SK-N-MC (cell line): ENCODE data around the gene LHX6.

Source experiments
- EZH2 ChIP-seq: fragments of 200-600 bp; sonication (generic); IDR thresholded peaks from one replicate; pipeline ENCODE4 v1.6.1; 2017; ENCODE audit warnings: antibody characterized with exemption
- POLR2AphosphoS5 ChIP-seq: IDR thresholded peaks from 2 replicates; pipeline ENCODE4 v1.6.1; 2012; ENCODE audit warnings: mild to moderate bottlenecking, low read depth, low read length, borderline replicate concordance

GRCh38 chr9:122179054-122179689 is 49.6 kb downstream of the LHX6 start:
- no peak for TF ChIP-seq EZH2
- TF ChIP-seq POLR2AphosphoS5, result no peak
